NCI-H2107 treated with DMSO at 0.1 percent for 48 hours (cell line): ENCODE measurements around the gene NCOA1.
"Not testable (repeated sequence)": the region's sequence is repeated elsewhere in the genome, so short reads cannot be mapped to it uniquely, and the experiment has no call there.

Source experiments
- DNase-seq: peaks from one replicate; lab custom pipeline; 2025; ENCODE audit not compliant: unreplicated experiment; lab: John Stamatoyannopoulos, UW

Gene NCOA1

DNA sequence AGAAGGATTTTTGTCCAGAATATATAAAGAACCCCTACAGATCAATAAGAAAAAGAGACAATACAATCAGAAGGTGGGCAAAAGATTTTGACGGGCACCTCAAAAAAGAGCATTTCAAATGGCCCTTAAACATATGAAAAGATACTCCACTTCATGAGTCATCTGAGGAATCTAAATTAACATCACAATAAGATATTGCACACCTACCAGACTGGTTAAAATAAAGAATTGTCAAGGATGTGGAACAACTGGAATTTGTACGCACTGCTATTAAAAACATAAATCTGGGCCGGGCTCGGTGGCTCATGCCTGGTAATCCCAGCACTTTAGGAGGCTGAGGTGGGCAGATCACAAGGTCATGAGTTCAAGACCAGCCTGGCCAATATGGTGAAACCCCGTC, 17.0 kb upstream of the NCOA1 start:
- DNase-seq, result no peak

DNA sequence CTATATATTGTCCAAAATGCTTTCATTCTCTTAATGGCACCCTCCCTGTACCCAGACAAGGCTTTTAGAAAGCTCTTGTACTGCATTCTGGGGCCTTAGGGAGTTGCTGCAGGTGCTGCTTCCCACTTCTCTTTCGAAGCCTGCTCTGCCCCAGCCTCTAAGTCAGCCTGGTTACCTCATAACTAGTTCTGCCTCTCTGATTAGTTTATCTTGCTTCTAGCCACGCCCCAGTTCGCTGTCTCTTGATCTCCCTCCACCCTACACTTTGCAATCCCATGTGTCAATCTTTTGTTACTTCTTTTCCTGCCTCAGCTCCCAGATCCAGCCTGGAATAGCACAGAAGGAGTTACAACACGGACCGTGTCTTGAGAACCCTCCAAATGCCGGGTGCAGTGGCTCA, 13.8 kb upstream of the NCOA1 start:
- DNase-seq, result no peak

DNA sequence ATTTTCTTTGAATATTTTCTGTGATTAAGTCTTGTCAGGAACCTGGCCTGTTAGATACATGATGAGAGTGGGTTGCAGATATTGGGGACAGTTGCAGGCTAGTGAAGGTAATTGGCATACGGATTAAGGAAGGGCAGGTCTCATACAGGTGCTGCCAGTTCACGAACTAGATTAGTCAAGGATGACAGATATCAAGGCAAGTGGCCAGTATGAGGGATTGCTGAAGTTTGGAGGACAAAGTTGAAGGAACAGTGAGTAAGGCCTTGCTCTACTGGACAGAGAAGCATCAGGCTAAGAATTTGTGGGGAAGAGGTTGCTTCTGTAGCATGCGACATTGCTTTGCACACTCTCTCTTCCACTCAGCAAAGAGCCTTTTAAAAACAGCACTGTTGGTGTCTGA, 12.8 kb upstream of the NCOA1 start:
- no peak for DNase-seq

DNA sequence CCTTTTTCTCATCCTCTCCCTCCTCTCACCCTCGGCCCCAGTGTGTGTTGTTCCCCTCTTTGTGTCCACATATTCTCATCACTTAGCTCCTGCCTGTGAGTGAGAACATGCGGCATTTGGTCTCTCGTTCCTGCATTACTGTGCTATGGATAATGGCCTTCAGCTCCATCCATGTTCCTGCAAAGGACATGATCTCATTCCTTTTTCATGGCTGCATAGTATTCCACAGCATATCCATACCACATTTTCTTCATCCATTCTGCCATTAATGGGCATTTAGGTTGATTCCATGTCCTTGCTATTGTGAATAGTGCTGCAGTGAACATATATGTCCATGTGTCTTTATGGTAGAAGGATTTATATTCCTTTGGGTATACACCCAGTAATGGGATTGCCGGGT, 10.8 kb upstream of the NCOA1 start:
- no peak for DNase-seq

DNA sequence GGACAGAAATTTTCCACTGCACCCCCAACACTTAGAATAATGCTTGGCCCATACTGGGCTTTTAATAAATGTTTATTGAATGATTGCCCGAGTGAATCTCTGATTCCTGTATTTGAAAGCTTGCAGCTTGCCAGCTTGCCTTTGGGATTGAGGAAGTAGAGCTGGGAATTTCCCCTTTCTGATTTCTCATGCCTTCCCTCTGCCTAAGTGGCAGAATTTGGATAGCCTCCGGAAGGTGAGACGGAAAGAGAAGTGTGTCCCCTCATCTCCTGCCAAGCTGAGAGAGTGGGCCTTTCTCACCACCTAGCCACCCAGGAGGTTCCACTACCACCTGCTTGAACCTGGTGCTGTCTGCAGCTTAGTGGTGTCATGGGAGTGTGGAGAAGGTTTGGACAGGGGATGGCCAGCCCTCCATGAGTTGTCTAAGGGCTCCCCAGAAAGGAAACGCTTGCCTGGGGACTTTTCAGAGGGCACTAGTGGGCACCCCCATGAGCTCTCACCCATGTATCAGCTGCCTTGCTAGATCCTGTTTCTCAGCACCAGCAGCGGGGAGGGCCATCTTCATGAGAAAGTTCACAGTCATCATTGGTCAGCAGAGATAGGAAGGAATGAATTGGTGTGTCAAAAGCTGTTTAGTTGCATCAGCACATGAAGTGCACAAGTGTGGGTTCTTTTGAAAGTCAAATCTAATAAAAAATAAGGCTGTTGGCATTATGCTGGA, 8.6 kb upstream of the NCOA1 start:
- DNase-seq, result no peak

DNA sequence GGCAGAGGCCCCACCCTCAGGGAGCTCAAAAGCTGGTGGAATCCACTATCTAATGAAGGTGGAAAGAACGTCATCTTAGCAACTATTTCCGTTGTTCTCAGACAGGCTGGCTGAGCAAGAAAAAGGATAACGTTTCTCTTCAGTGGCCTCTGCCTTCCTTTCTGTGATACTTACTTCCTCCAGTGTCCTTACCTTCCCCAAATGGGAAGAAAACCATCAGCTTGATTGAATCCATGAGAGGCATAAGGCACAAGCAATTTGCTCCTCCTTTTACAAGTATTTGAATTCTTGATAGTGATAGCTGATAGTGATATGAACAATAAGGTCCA, 8.1 kb upstream of the NCOA1 start:
- no peak for DNase-seq

DNA sequence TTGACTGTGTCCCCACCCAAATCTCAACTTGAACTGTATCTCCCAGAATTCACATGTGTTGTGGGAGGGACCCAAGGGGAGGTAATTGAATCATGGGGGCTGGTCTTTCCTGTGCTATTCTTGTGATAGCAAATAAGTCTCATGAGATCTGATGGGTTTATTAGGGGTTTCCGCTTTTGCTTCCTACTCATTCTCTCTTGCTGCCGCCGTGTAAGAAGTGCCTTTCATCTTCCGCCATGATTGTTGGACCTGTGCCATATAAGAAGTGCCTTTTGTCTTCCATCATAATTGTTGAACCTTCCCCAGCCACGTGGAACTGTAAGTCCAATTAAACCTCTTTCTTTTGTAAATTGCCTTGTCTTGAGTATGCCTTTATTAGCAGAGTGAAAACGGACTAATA, 6.4 kb upstream of the NCOA1 start:
- not testable (repeated sequence) for DNase-seq

DNA sequence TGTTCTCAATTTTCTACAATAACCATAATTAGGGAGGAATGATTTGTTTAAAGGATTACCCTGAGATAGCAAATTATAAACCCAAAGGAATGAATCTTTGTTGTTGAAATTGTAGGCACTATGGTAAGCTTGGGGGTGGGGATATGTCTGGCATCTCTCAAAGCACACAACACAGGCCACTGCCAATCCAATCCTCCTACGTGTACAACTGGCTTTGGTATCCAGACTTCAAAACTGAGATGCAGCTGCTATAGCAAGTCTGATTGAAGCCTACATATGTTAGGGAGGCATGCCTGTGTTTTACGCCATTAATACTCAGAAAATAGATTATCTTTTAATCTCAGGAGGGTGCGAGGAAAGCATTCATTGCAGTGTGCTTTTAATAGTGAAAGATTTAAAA, 5.9 kb upstream of the NCOA1 start:
- no peak for DNase-seq

DNA sequence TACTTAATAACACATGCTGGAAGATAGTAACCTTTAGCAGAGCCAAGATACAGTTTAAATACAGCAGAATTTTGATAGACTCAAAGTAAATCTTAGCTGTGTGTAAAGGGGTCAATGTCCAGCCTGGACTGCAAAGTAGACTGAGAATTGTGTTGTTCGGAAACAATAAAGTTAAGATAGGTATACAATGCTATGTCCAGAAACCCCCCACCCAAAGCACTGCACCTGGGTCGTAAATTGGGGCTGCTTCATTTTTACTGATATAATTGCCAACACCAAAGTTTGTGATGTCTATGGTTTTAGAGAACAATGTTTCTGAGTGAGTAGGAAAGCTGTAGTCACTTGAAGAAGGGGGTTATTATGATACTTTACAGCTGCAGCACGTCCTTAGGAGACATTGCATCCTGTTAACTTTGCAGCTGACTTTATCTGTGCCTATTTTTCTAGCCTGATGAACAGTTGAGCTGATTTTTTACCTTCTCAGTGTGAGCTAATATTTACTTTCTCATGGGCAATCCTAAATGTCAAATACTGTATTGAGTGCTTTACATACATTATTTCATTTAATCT, 4.3 kb upstream of the NCOA1 start:
- no peak for DNase-seq

DNA sequence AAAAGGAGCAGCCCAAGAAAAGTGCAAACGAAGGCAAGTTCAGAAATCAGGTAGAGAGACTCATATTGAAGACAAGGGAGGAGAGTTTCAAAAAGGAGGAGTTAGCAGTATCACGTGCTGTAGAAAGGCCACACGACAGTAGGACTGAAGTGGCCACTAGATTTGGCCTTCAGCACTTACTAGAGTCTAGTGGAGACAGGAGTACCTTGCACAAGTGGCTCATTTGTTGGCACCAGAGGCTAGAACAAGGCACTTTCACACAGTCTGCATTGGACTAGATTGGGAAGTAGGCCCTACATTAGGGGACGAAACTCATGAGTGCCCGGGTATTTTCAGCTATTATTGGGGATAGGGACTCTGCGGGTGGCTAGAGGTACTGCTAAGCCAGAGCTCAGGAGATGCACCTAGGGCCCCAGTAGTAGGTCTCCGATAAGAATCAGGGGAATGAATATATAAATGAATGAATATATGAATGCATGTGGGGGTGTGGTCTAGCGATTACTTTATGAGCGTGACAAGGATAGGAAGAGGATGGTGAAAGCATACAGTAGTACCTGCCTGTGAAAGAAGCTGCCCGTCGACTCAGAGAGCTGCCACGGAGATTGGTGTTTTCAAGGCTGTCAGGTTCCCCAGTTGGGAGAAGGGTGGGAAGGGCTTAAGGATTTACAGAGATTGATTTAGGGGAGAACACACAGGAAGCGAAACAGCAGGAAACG, 1.4 kb upstream of the NCOA1 start:
- no peak for DNase-seq

DNA sequence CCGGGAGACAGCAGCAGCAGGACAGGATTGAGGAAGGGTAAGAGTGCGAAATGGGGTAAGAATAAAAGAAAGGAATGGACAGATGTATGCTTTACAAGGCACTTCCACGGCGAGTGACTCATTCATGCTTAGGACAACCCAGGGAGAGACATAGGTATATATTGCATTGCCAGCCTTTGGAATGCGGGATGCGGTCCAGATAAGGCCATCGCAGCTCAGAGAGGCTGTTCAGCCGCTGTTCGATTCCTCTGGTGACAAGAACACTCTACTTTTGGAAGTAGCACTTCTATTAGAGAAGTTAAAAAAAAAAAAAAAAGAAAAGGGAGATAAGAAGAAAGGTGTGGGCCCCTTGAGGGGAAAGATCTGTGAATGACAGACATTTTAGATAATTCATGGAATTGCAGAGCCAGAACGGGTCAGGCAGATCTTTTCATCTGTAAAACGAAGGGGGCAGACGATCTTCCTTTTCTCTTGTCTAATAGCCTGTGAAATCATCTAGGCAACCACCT, 819 bp upstream of the NCOA1 start:
- no peak for DNase-seq

DNA sequence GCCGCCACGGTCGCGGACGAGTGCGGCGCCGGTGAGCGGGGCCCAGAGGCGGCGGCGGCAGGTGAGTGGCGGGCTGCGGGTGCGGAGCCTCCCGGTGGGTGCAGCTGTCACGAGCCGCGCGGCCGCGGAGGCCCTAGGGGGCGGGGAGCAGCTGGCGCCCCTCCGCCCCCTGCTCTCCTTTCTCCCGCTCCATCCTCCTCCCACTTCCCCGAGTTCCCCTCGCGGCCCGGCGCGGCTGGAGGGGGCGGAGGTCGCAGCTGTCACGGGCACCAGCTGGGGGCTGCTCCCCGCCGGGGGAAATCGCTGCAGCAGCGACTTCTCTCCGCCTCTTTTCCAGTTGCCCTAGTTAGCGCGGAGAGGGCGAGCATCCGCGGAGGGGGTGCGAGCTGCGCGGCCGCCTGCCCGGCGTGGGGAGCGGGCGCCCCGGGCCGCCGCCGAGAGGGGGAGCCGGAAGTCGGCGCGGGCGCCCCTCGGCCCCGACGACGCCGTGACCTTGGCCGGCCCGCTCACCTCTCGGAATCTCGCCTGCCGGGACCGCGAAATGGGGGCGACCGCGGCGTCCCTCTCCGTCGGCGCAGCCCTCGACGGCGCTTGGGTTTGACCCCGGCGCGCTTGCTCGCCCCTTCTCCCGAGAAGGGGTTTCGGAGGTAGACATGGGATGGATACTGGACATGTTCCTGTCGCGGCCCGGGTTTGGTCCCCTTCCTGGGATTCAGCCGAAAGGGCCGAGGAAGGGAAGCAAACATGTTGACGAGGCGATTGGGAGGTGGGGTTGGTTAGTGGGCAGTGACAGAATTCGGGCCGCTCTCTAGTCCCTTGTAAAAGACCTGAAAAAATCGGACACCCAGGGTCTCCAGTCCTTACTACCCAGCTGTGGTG, 727 bp downstream of the NCOA1 start:
- DNase-seq, result peak; percentile 18

DNA sequence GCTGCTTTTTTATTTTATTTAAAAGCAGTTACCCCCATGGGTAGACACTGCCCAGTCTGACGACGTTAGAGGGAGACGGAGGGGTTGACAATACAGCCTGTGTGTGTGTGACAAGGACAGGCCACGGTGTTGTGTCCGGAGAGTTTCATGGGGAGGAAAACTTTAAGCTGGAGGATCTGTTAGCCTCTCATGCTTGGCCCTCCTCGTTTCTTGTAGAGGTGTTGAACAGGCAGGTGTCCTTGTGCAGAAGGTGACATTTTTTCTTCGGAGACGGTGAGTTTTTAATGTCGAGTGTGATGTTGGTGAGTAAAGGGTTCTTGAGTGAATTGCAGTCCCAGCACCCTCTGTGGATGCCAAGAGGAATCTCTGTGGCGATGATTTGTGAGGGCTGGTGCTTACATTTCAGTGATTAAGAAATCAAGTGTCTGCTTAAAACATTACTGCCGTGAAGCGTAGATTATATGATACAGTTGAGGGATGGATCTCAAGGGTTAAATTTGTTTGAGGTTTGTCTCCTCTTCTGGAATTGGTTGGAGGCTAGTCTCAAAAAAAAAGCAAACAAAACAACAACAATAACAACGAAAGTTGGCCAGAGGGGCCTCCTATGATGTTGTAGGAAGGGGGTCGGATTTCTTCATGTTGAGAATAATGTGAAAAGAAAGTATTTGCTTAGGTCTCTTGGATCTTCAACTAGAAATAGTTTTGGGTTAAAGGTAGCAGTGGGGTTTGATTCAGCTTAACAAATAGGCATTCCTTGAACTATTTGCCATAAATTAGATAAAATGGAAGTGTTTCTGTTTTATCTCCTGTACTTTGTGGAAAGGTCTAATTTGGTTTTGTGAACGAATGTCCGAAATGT, 1.6 kb downstream of the NCOA1 start:
- DNase-seq, result no peak

DNA sequence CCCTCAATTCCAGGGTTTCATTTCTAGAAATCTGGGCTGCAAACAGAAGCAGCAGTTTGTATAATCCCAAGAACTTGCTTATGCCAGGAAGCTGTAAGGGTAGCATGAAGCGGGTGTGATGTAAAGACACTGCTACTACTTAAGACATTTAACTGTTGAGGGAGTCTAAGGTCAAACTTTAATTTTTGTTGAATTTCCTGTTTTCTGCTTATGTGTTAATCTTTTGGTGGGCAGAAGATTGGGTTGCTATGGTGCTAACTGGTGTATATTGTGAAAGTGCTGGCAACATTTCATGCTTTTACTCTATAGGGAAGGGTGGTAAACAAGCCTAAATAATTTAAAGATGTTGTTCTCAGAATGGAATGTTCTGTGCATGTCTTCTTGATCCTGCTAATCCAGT, 2.7 kb downstream of the NCOA1 start:
- DNase-seq, result no peak

DNA sequence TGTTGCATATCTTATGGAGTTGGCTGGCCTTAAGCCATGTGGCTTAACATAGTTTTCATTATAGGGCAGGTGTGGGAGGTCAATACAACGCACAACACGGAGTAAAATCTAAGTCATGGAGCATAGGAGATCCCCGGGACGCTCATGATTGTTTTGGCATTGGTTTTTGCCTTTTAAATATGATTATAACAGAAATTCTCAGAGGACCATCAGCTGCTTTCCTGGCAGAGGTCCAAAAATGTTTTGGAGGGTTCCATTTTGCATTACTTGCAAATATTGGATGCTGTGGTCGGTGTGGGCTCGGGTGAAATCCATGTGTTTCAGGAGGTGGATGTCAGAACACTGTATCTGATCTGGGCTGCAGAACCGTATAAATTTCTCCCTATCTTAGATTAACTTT, 3.4 kb downstream of the NCOA1 start:
- DNase-seq, result no peak

DNA sequence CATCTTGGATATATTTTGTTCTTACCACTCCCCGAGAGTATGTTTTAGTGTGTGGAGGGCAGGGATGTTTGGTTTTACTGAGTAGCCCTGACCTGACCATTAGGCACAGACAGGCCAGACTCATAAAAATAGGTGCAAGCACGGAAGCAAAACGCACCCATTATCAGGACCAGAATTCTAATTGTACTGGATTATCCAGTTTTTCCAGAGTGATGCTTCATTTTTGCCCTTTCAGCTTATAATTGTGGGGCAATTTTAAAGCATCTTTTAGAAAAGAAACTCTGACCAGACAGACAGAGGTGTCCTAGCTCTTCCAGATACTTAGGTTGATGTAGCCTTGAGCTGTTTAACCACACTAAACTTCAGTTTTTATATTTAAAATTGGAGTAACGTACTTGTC, 4.4 kb downstream of the NCOA1 start:
- no peak for DNase-seq

DNA sequence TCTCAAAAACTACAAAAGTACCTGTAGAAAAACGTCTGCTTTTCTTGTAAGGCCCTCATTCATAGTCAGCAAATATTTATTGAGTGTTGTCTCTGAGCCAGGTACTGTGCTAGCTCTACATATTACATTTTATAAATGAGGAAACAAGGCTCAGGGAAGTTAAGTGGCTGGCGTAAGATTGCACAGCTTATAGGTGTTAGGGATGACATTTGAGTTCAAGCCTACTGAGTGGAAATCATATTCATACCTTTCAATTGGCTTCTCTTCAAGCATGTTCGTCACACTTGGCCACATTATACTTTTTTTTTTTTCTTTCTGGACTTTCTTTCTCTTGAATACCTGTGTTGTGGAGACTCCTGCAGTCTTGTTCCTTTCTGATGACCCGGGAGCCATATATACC, 5.9 kb downstream of the NCOA1 start:
- no peak for DNase-seq

DNA sequence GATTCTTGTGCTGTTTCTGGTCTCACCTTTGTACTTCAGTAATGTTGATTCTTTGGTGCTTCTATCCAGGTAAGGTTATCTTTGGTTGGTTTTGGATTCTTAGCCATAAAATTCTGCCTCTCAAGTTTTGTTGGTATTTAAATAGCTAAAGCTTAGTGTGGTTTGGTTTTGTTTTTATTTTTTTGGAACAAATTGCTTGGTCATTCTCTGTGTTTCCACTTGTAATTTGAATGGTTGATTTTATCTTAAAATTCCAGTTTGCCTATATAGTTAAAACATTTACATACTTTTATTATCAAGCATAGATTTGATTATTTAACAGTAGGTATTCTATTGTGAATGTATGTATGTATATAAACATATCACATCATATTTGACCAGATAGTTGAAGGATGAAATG, 6.6 kb downstream of the NCOA1 start:
- DNase-seq, result no peak

DNA sequence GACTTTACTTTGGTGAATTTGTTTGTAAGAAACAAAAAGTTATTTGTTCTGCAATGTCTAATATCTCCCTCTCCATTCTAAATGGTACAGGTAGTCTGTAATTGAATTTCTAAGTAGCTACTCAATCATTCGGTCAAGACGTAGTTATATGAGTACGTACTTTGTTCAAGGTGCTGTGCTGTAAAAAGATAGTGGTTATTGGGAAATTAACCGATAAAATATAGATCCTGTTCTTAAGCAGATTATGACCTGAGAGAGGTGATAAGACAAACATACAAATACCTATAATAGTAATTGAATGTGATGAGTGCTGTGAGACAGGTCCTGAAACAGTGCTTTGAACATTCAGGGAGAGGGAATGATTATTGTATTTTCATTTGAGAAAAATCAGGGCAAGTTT, 7.1 kb downstream of the NCOA1 start:
- no peak for DNase-seq

DNA sequence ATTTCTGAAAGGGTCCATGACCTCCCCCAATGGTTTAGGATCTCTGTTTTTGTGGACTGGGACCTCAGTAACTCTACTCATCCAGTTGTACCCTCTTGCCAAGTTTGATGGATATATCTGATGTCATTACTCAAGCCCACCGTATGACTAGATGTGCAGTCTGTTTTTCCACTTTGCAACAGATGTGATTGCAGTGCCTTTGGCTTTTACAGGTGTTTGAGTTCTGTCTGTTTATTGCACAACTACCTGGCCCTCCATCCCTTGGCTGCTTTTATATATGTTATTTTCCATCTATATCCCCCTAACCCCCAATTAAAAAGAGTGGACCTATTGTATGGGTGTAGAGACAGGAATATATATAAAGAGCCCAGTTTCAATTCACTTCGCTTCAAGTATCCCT, 10.8 kb downstream of the NCOA1 start:
- DNase-seq, result no peak
